Endothelial cell of umbilical vein (primary cell): Measurements from ENCODE around the gene SAFB.
A peak's percentile ranks its signal among the peaks of the same experiment; 100 is the strongest.

ENCODE experiments used
- CTCF ChIP-seq, 2 donors: IDR thresholded peaks; 1 replicate in 1 of 2; 2 replicates in 1 of 2; pipeline ENCODE4 v1.5.1; 2011; ENCODE audit warnings: low read length in 2 of 2, mild to moderate bottlenecking in 2 of 2, moderate library complexity in 2 of 2, control low read depth in 1 of 2, inconsistent platforms in 1 of 2, low read depth in 1 of 2; ENCODE audit not compliant: insufficient read depth in 1 of 2; ENCODE audit errors: extremely low read depth in 1 of 2
- EZH2 ChIP-seq: IDR thresholded peaks from 2 replicates; pipeline ENCODE4 v1.6.1; 2012; ENCODE audit warnings: borderline replicate concordance, low read depth, mild to moderate bottlenecking, moderate library complexity, low read length, inconsistent platforms; ENCODE audit not compliant: severe bottlenecking
- GATA2 ChIP-seq: IDR thresholded peaks from 2 replicates; pipeline ENCODE4 v1.7.0; 2011; ENCODE audit warnings: low read depth, mild to moderate bottlenecking, moderate library complexity, mixed read lengths, low read length; ENCODE audit not compliant: insufficient read length, insufficient read depth
- JUN ChIP-seq: IDR thresholded peaks from 2 replicates; pipeline ENCODE4 v1.6.1; 2011; ENCODE audit warnings: borderline replicate concordance, low read depth; ENCODE audit not compliant: insufficient read length, insufficient read depth
- MAX ChIP-seq: IDR thresholded peaks from 2 replicates; pipeline ENCODE4 v1.6.1; 2011; ENCODE audit not compliant: insufficient read depth, insufficient read length
- MYC ChIP-seq: IDR thresholded peaks from one replicate; pipeline ENCODE4 v1.6.1; 2011; ENCODE audit warnings: mild to moderate bottlenecking, low read depth, low read length
- POLR2A ChIP-seq: IDR thresholded peaks from 2 replicates; pipeline ENCODE4 v1.6.1; 2012; ENCODE audit warnings: low read depth, mild to moderate bottlenecking, control low read depth, low read length
- POLR2AphosphoS5 ChIP-seq: IDR thresholded peaks from 2 replicates; pipeline ENCODE4 v1.6.1; 2012; ENCODE audit warnings: low read depth, mild to moderate bottlenecking, control low read depth, low read length, moderate library complexity; ENCODE audit not compliant: insufficient read depth

- TF ChIP-seq CTCF (IDR thresholded peaks at IDR 0.05; ENCODE audit: extremely low read depth in 1 of 2, insufficient read depth in 1 of 2, low read depth in 1 of 2, low read length in 2 of 2) (no peak), EZH2 (no peak), POLR2AphosphoS5 (no peak), POLR2A (peak; percentile 51), GATA2 (no peak), MAX (no peak), JUN (no peak), MYC (no peak)
Measured at GRCh38 chr19:5690955-5691821, 68.3 kb downstream of the SAFB start.
